Effector CD4-positive, alpha-beta T cell (primary cell): ENCODE measurements around the gene CC2D1A.

ENCODE experiments used
- DNase-seq: peaks from one replicate; pipeline ENCODE4 v3.0.0-alpha.2; 2020

The CC2D1A gene

GRCh38 chr19:13938301-13939064 is 32.5 kb downstream of the CC2D1A start, which contains the start of gene PODNL1:
TSS of gene PODNL1 (minus strand) at chr19:13938417. CDS start at chr19:13938181, 236 bp downstream.
- no peak for DNase-seq

GRCh38 chr19:13942023-13942684 is 36.2 kb downstream of the CC2D1A start:
- DNase-seq = no peak

- no peak for DNase-seq
Observed at GRCh38 chr19:13946414-13946813, 40.4 kb downstream of the CC2D1A start.

DNA sequence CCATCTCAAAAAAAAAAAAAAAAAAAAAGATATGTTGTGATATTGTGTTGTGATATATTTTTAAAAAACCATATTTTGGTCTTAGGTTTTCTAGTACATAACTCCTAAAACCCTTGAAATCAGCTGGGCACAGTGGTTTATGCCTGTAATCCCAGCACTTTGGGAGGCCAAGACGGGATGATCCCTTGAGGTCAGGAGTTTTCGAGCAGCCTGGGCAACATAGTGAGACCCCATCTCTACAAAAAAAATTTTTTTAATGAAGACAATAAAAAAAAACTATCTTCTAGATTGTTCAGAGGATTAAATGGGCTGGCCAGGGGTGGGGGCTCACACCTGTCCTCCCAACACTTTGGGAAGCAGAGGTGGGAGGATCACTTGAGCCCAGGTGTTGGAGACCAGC is 45.0 kb downstream of the CC2D1A start:
- DNase-seq = no peak

- no peak for DNase-seq
Observed at GRCh38 chr19:13951799-13952153, 45.8 kb downstream of the CC2D1A start.

DNA sequence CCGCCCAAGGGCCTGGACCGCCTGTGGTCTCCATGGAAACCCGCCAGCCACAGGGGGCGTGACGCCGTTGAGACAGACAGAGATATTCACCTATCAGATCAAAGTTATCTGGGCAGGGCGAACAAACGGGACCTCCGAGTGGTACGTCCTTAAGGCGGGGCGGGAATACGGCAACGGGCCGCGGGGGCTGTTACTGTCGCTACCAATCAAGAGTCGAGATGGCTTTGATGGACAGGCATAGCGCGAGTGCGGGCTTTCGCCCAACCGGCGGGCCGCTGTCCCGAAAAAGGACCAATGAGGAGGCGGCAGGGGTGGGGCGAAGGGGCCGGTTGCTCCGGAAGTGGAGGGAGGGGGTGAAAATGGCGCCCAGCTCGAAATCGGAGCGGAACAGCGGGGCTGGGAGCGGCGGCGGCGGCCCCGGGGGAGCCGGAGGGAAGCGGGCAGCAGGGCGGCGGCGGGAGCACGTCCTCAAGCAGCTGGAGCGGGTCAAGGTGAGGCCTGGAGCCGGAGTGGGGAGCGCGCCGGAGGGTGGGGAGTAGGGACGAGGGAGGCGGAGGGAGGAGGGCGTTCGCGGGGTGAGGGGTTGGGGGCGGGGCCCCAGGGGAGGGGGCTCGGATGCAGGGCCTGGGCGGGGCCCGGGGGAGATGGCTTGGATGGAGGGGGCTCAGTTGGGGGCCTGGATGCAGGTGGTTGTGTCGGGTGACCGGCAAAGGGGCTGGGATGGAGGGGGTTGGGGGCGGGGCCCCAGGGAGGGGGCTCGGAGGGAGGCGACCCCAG is 46.3 kb downstream of the CC2D1A start, which contains the start of gene DCAF15:
DCAF15 (plus strand) TSS at position 356 of the 777 bp plus-strand sequence; CDS start at position 360, 4 bp downstream.
- peak; percentile 99 for DNase-seq

- DNase-seq = no peak
Observed at GRCh38 chr19:13952931-13953531, 47.0 kb downstream of the CC2D1A start.

GRCh38 chr19:13954185-13954584 is 48.2 kb downstream of the CC2D1A start:
- no peak for DNase-seq

DNA sequence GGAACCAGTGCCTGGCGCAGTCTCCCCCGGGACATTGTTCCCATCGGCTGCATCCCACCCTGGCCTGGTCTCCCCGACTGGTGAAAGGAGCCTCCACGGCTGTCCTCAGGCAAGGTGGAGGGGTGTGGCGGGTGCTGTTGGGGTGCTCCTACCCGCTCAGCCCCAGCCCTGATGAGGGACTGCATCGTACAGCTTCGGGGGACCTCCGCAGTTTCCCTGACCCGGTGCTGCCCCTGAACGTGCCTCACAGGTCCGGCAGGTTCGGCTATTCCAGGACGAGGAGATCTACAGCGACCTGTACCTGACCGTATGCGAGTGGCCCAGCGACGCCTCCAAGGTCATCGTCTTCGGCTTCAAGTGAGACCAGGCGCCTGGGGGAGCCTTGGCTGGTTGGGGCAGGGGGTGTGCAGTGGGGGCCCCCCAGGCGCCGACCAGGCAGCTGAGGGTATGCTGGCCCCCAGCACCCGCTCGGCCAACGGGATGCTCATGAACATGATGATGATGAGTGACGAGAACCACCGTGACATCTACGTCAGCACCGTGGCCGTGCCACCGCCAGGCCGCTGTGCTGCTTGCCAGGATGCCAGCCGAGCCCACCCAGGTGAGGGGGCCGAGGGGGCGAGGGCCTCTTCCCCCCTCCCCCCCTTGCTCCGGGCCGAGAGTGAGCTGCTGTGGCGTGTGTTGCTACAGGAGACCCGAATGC is 49.8 kb downstream of the CC2D1A start:
- no peak for DNase-seq

GRCh38 chr19:13956365-13956744 is 50.4 kb downstream of the CC2D1A start:
- no peak for DNase-seq

- DNase-seq = no peak
Observed at GRCh38 chr19:13957051-13957450, 51.0 kb downstream of the CC2D1A start.

- no peak for DNase-seq
Observed at GRCh38 chr19:13958043-13958442, 52.0 kb downstream of the CC2D1A start.

- DNase-seq = no peak
Observed at GRCh38 chr19:13959141-13959961, 53.4 kb downstream of the CC2D1A start.

- no peak for DNase-seq
Observed at GRCh38 chr19:13959962-13960862, 54.2 kb downstream of the CC2D1A start.

GRCh38 chr19:13960863-13961784 is 55.1 kb downstream of the CC2D1A start:
- no peak for DNase-seq

DNA sequence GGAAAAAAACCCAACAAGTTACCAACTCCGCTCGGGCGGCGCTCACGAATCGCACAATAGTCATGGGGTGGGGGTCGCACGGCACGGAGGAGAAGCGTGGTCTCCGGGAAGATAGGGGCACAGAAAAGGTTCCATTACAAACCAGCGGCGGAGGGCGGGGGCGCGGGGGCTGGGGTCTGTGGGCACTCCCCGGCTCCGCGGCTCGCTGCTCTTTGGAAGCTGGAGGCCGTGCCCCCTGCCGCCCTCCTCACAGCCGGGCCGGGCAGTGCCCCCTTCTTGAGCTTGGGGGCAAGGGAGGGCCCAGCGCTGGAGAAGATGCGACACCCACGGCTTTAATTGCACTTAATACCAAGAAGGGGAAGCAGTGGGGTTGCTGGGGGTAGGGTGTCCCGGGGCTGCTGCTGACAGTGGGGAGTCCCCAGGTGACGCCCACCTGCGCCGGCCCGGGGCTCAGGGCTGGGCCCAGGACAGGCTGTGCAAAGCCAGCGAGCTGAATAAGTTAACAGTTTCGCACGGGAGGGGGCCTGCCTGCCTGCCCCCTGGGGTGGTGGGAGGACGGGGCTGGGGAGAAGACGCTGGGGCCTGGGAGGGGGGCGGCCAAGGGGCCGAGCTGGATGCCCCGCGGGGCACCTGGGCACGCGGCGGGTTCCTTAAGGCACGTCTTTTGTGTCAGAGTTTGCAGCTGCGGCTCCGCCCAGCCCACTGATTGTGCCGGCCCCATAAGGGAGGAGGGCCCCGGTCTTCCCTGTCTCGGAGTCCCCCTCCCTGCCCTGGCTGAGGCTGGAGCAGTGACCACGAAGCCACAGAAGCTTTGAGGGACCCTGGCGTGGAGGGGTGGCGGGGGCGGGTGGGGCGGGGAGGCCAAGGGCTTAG is 56.1 kb downstream of the CC2D1A start:
- DNase-seq = no peak

GRCh38 chr19:13962699-13963602 is 57.0 kb downstream of the CC2D1A start:
- no peak for DNase-seq
